ENCODE measurements around the gene WDR90. TPM values are rescaled to one million over a fixed set of nuclear protein-coding genes. Genes with fewer than 3 reads are reported as not detected.

WDR90 gene
- 23.2 TPM for total RNA-seq
- long read RNA-seq, partial matches to known transcripts = 6 of 15 reads
- long read RNA-seq, other reads (novel, unspliced or antisense) = 6 of 15 reads

- intact Hi-C loops (cut with DNase I) = no loop called here
- no peaks in the 10 kb centered on the region for H3K27me3 ChIP-seq
- H3K4me1 ChIP-seq = peaks cover 31% of the 10 kb centered on the region
- DNase-seq = peak; percentile 98
- no peaks in the 10 kb centered on the region for H3K9me3 ChIP-seq
- peak within 1 kb of the TSS; percentile 85 for H3K4me3 ChIP-seq
- ATAC-seq = peak; percentile 88
- TF ChIP-seq CTCF (IDR thresholded peaks at IDR 0.05) = no peak
- H3K36me3 ChIP-seq = no peaks in the 10 kb centered on the region
- H3K27ac ChIP-seq = peak within 1 kb of the TSS; percentile 93
Observed at GRCh38 chr16:648781-649589, at the start of gene WDR90. WDR90 (plus strand) TSS chr16:649365; CDS start chr16:649417, 52 bp downstream.

- no peak for ATAC-seq
- no peaks in the 10 kb centered on the region for H3K27me3 ChIP-seq
- intact Hi-C loops (cut with DNase I) = no loop called here
- H3K9me3 ChIP-seq = no peaks in the 10 kb centered on the region
- no peak for DNase-seq
- no peaks in the 10 kb centered on the region for H3K4me1 ChIP-seq
- no peak overlapping the region for H3K4me3 ChIP-seq
- H3K27ac ChIP-seq = no peak overlapping the region
- H3K36me3 ChIP-seq = peaks cover 10% of the 10 kb centered on the region
- no peak for TF ChIP-seq CTCF (IDR thresholded peaks at IDR 0.05)
Observed at GRCh38 chr16:600781-601180, 48.4 kb upstream of the WDR90 start.

GRCh38 chr16:603933-604332 lies 45.2 kb upstream of the WDR90 start:
- TF ChIP-seq CTCF (IDR thresholded peaks at IDR 0.05) = no peak
- ATAC-seq (no peak), DNase-seq (no peak)
- peaks cover 10% of the 10 kb centered on the region for H3K36me3 ChIP-seq
- H3K4me3 ChIP-seq = no peak overlapping the region
- H3K27ac ChIP-seq = no peak overlapping the region
- H3K27me3 ChIP-seq = no peaks in the 10 kb centered on the region
- no peaks in the 10 kb centered on the region for H3K4me1 ChIP-seq
- H3K9me3 ChIP-seq = no peaks in the 10 kb centered on the region
- intact Hi-C loops (cut with DNase I) = no loop called here

GRCh38 chr16:606656-607307 lies 42.4 kb upstream of the WDR90 start:
- intact Hi-C loops (cut with DNase I) = no loop called here
- no peaks in the 10 kb centered on the region for H3K9me3 ChIP-seq

GRCh38 chr16:608019-608418 lies 41.1 kb upstream of the WDR90 start:
- Histone ChIP-seq H3K27me3 (no peaks in the 10 kb centered on the region), H3K36me3 (no peaks in the 10 kb centered on the region), H3K4me3 (no peak overlapping the region), H3K4me1 (peaks cover 5% of the 10 kb centered on the region), H3K27ac (no peak overlapping the region), H3K9me3 (no peaks in the 10 kb centered on the region)
- no peak for TF ChIP-seq CTCF (IDR thresholded peaks at IDR 0.05)
- ATAC-seq = no peak
- DNase-seq = no peak
- intact Hi-C loops (cut with DNase I) = no loop called here

More at GRCh38 chr16:606656-607307, 42.4 kb upstream of the WDR90 start:
- no peak for ATAC-seq
- Histone ChIP-seq H3K27me3 (no peaks in the 10 kb centered on the region), H3K27ac (no peak overlapping the region), H3K4me1 (peaks cover 5% of the 10 kb centered on the region), H3K4me3 (no peak overlapping the region), H3K36me3 (no peaks in the 10 kb centered on the region)
- no peak for DNase-seq
- no peak for TF ChIP-seq CTCF (IDR thresholded peaks at IDR 0.05)
